HG02943 (cell line): Measurements from ENCODE around the gene UVSSA.

ENCODE experiments used
- ATAC-seq: cut with Tn5 transposase; IDR thresholded peaks from one replicate; pipeline ENCODE4 v1.9.1; 2021; ENCODE audit warnings: mild to moderate bottlenecking, low read depth, moderate library complexity; ENCODE audit not compliant: unreplicated experiment

Gene UVSSA

DNA sequence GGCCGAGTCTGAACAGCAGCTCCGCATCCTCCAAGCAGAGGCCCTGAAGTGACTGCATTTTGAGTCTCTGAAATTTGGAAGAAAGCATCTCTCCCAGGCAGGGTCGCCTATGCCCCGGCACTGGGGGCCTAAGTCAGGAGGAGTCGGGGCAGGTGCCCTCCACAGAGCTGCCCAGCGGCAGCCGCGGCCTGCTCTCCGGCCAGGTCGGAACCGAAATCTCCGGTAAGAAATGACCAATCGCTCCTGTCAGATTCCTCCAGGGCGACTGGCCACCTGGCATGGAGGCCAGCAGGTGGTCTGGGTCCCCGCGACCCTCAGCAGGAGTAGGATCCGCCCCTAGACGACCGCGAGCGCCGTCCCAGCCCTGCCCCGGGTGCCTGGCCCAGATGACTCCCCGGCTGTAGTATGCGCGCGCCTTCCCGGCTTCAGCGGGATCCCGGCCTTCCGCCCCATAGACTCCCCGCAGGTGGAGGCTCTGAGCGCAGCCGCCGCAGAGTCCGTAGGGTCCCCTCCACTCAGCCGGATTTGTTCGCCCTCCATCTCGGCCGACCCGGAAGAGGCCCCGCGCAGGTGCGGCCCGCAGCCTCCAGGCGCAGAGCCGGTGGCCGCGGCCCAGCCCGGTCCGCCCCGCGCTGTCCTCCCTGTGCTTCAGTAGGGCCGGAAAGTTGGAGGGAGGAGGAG lies 57.7 kb downstream of the UVSSA start:
- ATAC-seq: no peak

DNA sequence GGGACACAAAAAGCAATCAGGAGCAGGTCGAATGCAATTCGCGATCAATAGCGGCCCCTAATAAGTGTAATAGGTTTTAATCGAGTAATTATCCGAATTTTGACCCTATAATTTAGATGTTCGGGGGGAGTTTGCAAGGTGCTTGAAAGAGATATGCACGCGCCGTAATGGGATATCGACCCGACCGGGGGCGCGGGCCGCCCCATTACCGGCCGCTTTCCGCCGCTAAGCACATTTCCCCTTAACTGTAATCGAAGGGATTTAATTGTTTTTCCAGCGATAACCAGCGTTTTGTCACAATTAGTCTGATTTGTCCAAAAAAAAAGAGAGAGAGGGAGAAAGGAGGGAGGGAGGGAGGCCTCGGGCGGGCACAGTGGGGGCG lies 58.2 kb downstream of the UVSSA start:
- no peak for ATAC-seq

DNA sequence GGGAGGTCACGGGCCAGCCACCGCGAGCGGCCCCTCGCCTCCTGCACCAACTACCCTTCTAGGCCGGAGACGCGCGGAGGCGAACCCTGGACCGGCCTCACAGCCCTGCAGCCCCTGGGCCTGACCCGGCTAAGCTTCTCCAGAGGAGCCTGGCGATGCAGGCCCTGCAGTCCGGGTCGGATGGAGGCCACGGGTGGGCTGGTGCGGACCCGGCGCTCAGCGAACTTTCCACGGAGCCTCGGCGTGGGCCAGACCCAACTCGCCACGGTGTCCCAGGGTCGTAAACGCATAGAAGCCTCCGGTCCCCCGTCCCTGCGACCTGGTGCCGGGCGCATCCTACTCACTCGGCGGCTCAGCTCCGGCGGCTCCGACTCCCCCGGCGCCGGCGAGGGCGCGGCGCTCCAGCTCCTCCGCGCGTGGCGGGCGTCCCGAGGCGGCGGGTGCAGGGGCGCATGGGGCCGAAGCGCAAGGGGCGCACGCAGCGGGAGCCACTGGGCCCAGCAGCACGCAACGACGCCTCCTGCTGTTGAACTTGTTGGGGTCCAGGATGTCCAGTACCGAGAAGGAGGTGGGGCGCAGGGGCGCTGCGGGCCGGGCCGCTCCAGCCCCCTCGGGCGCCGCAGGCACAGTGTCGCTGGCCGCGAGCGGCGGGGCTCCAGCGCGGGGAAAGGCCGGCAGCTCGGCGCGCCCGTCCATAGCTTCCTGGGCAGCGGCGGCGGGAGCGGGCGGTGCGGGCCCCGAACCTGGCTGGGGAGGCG lies 58.8 kb downstream of the UVSSA start:
- no peak for ATAC-seq

DNA sequence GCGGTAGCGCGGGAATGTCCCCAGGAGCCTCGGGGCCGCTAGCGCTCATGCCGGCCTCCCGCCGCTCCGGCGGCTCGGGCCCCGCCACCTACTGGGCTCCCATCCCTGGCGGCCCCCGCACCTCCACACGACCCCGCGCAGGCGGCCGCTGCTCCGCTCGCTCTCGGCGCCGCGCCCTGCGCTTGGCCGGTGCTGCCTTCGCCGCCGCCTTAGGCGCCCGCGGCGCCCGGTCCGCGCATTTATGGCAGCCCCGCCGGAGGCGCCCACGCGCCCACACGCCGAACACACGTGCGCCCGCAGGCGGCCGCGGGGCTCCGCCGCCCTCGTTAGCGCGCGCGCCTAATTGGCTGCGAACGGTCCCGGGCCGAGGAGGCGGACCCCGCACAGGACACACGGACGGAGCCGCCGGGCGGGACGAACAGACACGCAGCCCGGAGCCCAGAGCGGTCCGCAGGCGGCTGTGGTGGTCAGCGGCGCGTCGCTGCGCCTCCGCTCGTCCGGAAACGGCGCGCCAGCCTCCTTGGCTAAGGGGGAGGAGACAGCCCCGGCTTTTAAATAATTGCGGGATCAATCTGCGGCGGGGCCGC lies 59.5 kb downstream of the UVSSA start, which contains the start of gene NKX1-1:
NKX1-1 (minus strand) TSS at position 49 of the 587 bp plus-strand sequence; CDS start at position 49, 0 bp downstream.
- ATAC-seq: no peak

DNA sequence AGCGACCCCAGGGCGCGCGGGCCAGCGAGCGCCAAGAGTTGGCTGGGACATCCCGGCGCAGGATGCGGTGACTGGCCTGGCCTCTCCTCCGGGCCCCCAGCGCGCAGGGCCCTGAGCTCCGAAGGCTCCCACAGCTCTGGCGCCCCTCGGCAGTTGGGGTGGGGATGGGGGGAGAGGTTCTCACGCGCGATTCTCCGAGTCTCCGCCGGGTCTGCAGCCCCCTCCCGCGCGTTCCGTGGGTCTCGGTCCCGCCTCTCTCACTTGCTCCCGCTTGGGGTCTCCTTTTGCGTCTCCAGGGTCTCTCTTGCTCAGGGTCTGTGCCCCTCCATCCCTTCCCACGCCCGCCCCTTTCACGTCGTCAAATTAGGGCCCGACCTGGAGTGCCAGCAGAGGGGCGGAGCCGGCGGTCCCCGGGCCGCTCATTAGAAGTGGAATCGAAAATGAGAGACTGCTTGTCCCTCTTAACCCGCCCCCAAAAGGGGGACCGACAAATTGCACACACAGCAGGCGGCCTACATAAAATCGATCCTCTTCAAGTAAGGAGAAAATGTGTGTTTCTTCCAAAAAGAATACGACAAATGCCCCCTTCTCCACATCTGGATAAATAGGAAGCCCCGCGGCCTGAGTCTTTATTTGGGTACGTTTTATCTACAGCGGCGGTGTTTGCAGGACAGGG lies 60.1 kb downstream of the UVSSA start:
- ATAC-seq: no peak

DNA sequence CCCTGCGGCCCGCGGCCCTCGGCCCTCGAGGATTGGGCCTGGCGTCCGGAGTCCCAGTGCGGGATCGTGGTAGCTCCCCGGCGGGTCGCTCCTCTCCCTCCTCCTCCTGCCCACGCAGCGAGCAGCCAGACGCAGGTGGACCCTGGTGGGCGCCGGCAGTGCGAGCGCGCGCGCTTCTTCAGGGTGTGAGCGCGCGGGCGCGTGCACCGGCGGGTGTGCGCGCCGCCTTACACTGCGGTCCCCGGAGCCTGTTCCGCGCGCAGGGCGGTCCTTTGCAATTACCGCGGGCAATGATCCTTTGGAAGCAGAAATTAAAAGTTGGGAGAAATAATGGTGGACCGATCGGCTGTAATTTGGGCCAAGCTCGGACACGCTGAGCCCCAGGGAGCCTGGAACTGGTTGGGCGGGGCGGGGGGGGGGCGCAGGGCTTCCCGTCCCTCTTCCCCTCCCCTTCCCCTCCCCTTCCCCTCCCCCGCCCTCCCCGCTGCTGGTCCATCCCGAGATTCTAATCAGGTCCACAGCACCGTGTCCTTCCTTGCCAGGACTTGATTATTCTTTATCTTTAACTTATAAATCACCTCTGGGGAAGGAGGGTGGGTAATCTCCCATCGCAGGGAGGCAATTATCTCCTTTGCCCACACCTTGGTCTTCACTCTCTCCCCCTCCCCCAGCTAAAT lies 60.8 kb downstream of the UVSSA start:
- ATAC-seq: no peak

DNA sequence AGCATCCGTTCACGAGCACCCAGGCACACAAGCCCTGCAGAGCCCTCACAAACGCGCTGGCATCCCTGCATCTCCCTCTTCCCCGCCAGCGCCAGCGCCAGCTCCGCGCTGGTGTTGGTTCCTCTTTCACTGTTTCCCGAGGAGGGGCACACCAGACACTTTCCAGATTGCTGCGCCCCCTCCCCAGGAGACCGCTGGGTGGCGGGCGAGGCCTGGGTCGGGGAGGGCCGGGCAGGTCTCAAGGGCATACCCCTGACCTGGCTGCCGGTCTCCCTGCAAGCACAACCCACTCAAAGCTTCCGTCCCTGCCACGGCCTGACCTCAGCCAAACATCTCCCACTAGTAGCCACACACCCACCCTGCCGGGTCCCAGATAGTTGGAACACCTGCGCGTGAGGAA lies 61.4 kb downstream of the UVSSA start:
- ATAC-seq: no peak

DNA sequence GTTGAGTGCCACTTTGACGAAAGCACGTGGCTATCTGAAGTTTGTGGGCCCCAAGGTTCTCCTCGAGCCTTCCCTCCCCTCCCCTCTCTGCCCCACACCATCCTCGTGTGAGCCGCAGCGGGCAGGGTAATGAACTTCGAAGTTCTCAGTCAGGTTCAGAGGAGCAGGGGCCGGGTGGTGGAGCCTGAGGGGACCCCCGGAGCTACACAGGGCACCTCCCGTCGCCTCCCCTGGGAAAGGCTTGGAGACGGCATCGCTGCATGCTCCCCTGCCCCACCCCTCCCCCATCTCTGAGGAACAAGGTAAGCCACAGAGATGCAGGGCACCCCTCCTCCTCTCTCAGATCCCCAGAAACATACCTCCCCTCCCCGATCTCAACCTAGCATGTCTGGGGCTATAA lies 62.1 kb downstream of the UVSSA start:
- ATAC-seq: no peak

DNA sequence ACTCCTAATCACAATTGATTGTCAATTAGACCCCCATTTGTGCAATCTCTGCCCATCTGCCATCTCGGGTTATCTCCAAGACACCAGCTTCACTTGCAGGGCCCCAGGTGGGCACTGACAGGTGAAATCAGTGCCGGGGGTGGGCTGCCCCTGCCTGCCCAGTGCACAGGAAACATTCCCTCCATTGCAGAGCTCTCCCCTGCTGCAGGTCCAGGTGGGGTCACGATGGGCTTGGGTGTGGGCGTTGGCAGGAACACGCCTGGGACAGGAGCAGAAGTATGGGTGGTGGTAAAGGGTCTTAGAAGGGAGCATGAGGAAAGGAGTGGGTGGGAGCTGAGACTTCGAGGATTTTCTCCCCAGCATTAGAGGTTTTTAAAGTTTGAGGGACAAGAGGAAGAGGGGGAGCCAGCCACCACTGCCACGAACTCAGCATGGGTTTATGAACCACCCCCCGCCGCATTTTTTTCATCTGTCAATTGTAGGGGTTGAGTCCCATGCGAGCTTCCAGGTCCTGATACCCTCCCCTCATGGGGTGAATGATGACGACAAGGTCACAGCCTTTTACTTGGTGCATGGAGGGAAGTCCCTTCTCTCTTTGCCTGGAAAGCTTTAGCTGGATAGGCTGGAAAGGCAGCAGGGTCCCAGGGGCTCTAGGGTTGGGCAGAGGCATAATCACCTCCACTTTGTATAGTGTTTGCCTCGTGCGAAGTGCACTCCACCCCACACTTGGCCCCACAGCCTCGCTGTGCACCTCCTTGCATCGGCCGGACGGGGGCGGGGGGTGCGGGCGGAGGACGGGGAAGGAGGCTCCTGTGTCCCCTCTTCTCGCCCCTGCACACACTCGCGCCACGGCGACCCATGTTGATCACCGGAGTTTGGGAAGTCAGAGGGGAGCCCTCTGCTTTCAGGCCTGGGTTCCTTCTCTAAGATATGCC lies 62.8 kb downstream of the UVSSA start:
- ATAC-seq: no peak

DNA sequence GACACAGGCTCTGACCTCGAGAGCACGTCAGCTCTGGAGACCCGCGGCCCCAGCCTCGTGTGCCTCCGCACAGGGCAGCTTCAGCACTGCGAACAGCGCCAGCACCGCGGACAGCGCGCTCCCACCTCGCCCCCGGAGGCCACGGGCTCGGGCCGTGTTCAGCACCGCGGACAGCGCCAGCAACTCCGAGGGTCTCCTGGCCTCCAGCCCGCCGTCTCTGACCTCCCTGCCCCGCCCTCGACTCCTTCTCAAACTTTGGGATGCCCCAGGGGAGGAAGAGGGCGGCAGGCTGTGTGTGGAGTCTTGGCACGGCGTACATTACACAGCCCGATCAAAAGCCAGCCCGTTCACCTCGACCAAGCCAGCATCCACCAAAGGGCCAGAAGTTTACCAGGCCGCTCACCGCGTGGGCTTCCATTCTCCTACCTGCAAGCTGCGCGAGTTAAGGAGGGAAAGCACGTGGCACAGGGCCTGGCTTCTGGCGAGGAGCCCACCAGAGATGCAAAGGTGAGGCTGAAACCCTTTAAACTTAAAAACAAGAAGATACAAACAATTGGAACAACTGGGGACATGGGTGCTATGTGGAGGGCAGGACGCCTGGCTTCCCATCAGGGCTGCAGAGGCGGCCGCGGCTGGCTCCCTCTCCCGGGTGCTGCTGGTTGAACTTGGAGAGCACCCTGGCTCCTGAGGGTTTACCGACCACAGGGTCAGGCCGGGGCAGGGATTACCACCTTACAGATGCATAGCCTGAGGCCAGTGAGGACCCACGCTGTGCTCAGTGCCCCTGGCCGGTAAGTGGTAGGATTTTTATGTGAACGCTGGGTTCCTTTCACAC lies 63.7 kb downstream of the UVSSA start:
- no peak for ATAC-seq

DNA sequence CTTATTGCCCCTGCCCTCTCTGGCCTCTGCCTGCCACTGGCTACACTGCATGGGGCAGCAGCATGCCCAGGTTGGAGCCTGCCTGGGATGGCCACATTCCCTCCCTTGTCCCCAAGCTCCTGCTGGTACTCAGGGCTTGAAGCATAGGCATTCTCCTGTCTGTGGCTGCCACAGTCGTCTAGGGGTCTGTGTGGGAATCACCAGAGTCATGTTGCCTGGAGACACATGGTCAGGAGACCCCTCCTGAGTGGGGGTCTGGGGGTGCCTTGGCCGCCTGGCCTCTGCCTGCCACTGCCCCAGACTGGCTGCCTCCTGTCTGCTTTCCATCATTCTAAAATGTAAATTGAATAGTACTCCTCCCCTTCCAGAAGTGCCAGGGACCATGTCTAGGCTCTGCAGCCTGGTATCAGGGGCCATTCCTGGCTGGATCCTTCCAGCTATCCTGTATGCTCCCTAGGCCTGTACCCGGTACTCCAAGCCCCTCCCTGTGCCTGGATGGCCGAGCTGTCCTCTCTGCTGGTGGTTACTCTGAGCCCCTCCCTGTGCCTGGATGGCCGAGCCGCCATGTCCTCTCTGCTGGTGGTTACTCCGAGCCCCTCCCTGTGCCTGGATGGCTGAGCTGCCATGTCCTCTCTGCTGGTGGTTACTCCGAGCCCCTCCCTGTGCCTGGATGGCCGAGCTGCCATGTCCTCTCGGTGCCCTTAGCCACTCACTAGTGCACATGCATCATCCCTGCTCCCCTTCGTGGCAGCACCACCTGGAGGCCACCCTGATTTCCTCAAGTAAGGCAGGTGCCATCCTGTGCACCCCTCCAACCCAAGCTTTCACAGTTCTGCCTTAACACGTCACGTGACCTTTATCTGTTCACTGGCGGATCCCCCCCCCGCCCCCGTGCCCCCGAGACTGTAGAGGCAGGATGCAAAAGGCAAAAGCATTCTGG lies 64.7 kb downstream of the UVSSA start:
- no peak for ATAC-seq

DNA sequence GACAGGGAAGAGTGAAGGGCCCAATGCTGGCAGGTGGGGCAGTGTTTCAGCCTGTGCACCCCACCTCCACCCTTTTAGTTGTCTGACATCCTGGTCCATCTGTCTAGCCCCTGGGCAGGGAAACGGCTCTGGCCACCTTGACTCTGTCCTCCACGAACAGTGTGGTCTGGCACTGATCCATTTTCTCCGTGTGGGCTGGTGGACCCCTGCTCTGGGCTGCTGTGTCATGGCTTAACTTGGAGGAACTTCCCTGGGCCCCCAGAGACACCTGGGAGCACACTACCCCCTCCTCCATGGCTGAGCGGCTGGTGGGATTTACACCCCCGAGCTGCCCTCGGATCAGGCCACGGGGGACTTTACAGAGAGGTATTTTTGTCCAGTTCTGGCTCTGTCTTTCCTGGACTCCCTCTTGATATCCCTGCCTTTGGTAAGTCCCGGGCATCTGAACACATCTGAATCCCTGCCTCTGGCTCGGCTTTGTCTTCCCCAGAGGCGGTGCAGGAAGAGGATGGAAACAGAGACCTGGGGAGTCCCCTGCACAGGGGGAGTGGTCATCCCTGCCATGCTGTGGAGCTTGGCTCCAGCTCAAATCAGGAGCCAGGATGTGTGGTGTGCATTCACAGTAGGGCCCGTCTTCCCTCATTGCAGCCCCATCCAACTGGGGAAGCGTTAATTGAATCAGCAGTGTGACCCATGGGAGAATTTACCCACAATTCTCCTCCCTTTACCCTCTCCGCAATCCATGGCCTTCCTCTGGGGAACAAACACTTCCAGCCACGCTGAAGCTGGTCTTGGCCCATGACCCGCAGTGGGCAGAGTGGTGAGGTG lies 65.6 kb downstream of the UVSSA start:
- no peak for ATAC-seq

DNA sequence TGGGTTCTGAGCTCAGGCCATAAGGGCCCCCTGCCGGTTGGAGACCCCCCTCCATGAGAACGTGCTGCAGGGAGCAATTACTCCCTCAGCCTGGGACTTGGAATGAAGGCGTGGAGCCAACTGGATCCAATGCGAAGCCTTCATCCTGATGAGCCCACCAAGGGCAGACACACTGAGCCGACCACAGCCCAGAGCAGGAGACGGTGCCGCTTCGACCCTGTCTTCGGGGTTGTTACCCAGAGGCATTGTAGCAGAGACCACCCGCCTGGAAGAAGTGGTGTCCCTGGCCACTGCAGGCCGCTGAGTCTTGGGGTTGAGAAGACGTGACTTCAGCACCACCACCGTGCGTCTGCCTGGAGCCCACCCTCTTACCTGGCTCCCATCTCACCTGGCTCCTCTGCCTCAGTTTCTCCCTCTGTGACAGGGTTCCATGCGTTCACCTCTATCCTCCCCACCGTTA lies 66.2 kb downstream of the UVSSA start:
- no peak for ATAC-seq

DNA sequence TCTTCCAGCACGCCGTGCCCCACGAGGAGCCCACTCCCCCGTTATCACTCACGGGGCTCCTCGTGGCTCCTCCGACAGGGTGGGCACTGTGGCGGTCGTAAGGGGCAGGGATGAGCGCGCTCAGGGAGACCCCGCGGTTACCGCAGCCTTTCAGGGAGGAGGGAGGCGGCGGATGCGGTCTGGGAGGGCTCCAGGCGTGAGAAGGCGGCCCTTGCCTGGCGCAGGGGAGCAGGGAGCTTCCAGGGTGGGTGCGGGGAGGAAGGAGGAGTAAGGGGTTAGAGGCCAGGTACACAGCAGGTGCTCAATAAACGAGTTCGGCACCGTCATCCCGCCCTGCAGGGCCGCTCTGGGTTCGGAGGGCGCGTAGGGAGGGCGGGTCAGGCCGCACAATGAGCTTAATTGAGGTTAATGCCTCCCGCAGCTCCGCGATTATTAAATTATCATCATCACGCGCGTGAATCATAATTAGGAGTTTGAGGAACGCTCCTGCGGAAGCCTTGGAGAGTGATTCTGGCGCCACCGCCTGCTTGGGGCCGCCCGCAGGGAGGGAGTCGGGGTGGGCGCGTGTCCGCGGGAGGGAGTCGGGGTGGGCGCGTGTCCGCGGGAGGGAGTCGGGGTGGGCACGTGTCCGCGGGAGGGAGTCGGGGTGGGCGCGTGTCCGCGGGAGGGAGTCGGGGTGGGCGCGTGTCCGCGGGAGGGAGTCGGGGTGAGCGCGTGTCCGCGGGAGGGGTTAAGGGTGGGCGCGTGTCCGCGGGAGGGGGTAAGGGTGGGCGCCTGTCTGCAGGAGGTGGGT lies 66.9 kb downstream of the UVSSA start:
- no peak for ATAC-seq

DNA sequence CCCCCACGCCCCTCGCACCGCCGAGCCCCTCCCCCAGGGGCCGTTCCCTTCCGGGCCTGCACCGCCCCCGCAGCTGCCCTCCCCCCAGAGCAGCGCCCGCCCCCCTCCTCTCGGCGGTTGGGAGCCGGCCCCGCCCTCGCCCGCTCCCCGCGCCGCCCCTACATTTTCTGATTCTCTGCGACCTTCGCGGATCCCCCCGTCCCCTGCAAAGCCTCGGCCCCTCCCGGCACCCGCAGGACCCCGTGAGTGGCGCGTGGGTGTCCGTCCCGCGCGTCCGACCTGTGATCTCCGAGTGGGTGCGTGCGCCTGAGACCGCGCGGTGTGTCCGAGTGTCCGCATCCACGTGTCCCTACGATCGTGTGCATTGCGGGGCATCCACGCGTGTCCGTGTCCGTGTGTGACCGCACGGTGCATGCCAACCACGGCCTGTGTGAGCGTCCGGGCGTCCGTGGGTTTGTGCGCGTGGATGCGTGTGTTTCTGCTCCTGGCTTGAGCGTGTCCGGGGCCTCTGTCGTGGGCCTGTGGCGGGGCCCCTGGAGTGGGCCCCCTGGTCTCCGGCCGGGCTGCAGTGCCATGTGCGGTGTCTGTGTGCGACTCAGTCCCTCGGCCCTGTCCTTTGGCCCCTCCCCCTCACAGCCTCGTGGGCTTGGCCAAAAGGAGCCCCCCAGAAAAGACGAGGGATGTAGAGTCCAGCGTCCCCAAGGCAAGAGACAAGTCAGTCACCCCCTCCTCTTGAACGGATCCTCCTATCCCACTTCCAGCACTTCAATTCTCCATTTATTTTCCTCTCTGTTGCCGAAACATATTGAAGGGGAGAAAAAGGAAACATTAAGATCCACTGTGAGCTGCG lies 68.0 kb downstream of the UVSSA start:
- ATAC-seq: no peak
